Measurements from ENCODE around the gene GSTM1.

The GSTM1 gene

GRCh38 chr1:109712321-109712864 lies 24.8 kb downstream of the GSTM1 start:
- H3K4me1 ChIP-seq (ENCODE audit: control insufficient read depth, insufficient read depth, low read length), result no peaks in the 10 kb centered on the region
- H3K36me3 ChIP-seq (ENCODE audit: control insufficient read depth, insufficient read depth, low read length), result no peaks in the 10 kb centered on the region
- H3K9me3 ChIP-seq (ENCODE audit: control insufficient read depth, low read length), result no peaks in the 10 kb centered on the region
- no peaks in the 10 kb centered on the region for H3K27me3 ChIP-seq (ENCODE audit: control insufficient read depth, insufficient read depth, low read length)
- H3K9ac ChIP-seq (ENCODE audit: low read length), result no peak overlapping the region
- no peak overlapping the region for H3K4me3 ChIP-seq (ENCODE audit: low read length)

DNA sequence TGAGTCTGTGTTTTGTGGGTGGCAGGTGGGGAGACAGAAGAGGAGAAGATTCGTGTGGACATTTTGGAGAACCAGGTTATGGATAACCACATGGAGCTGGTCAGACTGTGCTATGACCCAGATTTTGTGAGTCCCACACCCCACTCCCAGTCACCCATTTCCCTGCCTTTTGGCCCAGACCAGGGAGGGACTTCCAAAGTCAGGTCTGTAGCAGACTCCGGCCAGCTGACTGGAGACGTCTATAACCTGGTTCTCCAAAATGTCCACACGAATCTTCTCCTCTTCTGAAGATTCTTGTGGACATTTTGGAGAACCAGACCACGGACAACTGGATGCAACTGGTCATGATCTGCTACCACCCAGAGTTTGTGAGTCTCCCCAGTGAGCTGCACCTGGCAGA lies 26.0 kb downstream of the GSTM1 start:
- H3K4me1 ChIP-seq (ENCODE audit: control insufficient read depth, insufficient read depth, low read length), result no peaks in the 10 kb centered on the region
- no peaks in the 10 kb centered on the region for H3K27me3 ChIP-seq (ENCODE audit: control insufficient read depth, insufficient read depth, low read length)
- no peaks in the 10 kb centered on the region for H3K36me3 ChIP-seq (ENCODE audit: control insufficient read depth, insufficient read depth, low read length)
- H3K4me3 ChIP-seq (ENCODE audit: low read length), result no peak overlapping the region
- H3K9ac ChIP-seq (ENCODE audit: low read length), result no peak overlapping the region
- H3K9me3 ChIP-seq (ENCODE audit: control insufficient read depth, low read length), result no peaks in the 10 kb centered on the region

DNA sequence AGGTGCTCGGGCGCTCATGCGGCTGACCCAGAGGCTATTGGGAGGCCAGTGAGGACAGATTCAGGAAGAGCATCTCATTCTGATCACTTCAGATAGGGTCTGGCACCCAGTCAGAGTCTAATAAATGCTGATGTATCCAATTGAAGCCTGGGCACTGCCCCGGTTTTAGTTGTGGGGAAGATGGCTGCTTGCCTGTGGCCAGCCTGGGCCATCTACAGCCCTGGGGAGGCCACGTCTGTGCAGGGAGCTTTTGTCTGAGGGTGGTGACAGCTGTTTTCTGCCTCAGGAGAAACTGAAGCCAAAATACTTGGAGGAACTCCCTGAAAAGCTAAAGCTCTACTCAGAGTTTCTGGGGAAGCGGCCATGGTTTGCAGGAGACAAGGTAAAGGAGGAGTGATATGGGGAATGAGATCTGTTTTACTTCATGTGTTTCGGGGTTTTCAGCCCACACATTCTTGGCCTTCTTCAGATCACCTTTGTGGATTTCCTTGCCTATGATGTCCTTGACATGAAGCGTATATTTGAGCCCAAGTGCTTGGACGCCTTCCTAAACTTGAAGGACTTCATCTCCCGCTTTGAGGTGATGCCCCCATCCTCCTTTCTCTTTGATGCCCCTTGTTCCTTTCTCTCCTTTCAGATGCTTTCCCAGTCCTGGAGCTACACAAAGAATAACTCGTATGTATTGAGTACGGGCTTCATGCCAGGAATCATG lies 27.2 kb downstream of the GSTM1 start:
- Histone ChIP-seq H3K4me1 (ENCODE audit: control insufficient read depth, insufficient read depth, low read length) (no peaks in the 10 kb centered on the region), H3K4me3 (ENCODE audit: low read length) (no peak overlapping the region), H3K36me3 (ENCODE audit: control insufficient read depth, insufficient read depth, low read length) (no peaks in the 10 kb centered on the region), H3K9ac (ENCODE audit: low read length) (no peak overlapping the region), H3K27me3 (ENCODE audit: control insufficient read depth, insufficient read depth, low read length) (no peaks in the 10 kb centered on the region), H3K9me3 (ENCODE audit: control insufficient read depth, low read length) (no peaks in the 10 kb centered on the region)

GRCh38 chr1:109716121-109716520 lies 28.5 kb downstream of the GSTM1 start:
- Histone ChIP-seq H3K9me3 (ENCODE audit: control insufficient read depth, low read length) (no peaks in the 10 kb centered on the region), H3K9ac (ENCODE audit: low read length) (no peak overlapping the region), H3K36me3 (ENCODE audit: control insufficient read depth, insufficient read depth, low read length) (no peaks in the 10 kb centered on the region), H3K4me1 (ENCODE audit: control insufficient read depth, insufficient read depth, low read length) (no peaks in the 10 kb centered on the region), H3K27me3 (ENCODE audit: control insufficient read depth, insufficient read depth, low read length) (no peaks in the 10 kb centered on the region), H3K4me3 (ENCODE audit: low read length) (no peak overlapping the region)

GRCh38 chr1:109716570-109717090 lies 29.0 kb downstream of the GSTM1 start:
- Histone ChIP-seq H3K4me1 (ENCODE audit: control insufficient read depth, insufficient read depth, low read length) (no peaks in the 10 kb centered on the region), H3K36me3 (ENCODE audit: control insufficient read depth, insufficient read depth, low read length) (no peaks in the 10 kb centered on the region), H3K9me3 (ENCODE audit: control insufficient read depth, low read length) (no peaks in the 10 kb centered on the region), H3K9ac (ENCODE audit: low read length) (no peak overlapping the region), H3K4me3 (ENCODE audit: low read length) (no peak overlapping the region), H3K27me3 (ENCODE audit: control insufficient read depth, insufficient read depth, low read length) (no peaks in the 10 kb centered on the region)

DNA sequence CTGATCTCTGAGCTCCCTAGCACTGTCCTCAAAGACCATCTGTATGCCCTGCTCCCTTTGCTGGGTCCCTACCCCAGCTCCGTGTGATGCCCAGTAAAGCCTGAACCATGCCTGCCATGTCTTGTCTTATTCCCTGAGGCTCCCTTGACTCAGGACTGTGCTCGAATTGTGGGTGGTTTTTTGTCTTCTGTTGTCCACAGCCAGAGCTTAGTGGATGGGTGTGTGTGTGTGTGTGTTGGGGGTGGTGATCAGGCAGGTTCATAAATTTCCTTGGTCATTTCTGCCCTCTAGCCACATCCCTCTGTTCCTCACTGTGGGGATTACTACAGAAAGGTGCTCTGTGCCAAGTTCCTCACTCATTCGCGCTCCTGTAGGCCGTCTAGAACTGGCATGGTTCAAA lies 30.1 kb downstream of the GSTM1 start:
- no peak overlapping the region for H3K4me3 ChIP-seq (ENCODE audit: low read length)
- no peaks in the 10 kb centered on the region for H3K4me1 ChIP-seq (ENCODE audit: control insufficient read depth, insufficient read depth, low read length)
- no peak overlapping the region for H3K9ac ChIP-seq (ENCODE audit: low read length)

GRCh38 chr1:109718495-109718894 lies 30.9 kb downstream of the GSTM1 start:
- H3K27me3 ChIP-seq (ENCODE audit: control insufficient read depth, insufficient read depth, low read length), result no peaks in the 10 kb centered on the region
- no peaks in the 10 kb centered on the region for H3K9me3 ChIP-seq (ENCODE audit: control insufficient read depth, low read length)
- no peak overlapping the region for H3K9ac ChIP-seq (ENCODE audit: low read length)
- no peak overlapping the region for H3K4me3 ChIP-seq (ENCODE audit: low read length)
- H3K36me3 ChIP-seq (ENCODE audit: control insufficient read depth, insufficient read depth, low read length), result no peaks in the 10 kb centered on the region
- no peaks in the 10 kb centered on the region for H3K4me1 ChIP-seq (ENCODE audit: control insufficient read depth, insufficient read depth, low read length)

More for the DNA sequence above, 30.1 kb downstream of the GSTM1 start:
- Histone ChIP-seq H3K36me3 (ENCODE audit: control insufficient read depth, insufficient read depth, low read length) (no peaks in the 10 kb centered on the region), H3K9me3 (ENCODE audit: control insufficient read depth, low read length) (no peaks in the 10 kb centered on the region), H3K27me3 (ENCODE audit: control insufficient read depth, insufficient read depth, low read length) (no peaks in the 10 kb centered on the region)

DNA sequence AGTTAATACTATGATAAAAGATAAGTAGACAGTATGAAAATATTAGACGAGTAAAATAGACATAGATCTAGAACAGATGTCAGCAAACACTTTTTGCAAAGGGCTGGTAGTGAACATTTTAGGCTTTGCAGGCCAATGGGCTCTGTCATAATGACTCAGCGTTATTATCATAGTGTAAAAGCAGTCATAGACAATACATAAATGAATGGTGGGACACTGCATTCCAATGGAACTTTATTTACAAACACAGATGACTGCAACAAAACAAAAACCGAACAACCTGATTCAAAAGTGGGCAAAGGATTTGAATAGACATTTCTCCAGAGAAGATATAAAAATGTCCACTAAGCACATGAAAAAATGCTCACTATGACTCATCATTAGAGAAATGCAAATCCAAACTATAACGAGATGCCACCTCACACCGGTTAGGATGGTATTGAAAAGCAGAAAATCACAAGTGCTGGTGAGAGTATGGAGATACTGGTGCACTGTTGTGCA lies 31.8 kb downstream of the GSTM1 start:
- H3K4me3 ChIP-seq (ENCODE audit: low read length), result no peak overlapping the region
- no peaks in the 10 kb centered on the region for H3K27me3 ChIP-seq (ENCODE audit: control insufficient read depth, insufficient read depth, low read length)
- no peak overlapping the region for H3K9ac ChIP-seq (ENCODE audit: low read length)
- H3K4me1 ChIP-seq (ENCODE audit: control insufficient read depth, insufficient read depth, low read length), result peaks cover 5% of the 10 kb centered on the region
- H3K36me3 ChIP-seq (ENCODE audit: control insufficient read depth, insufficient read depth, low read length), result no peaks in the 10 kb centered on the region
- H3K9me3 ChIP-seq (ENCODE audit: control insufficient read depth, low read length), result no peaks in the 10 kb centered on the region

GRCh38 chr1:109721042-109721441 lies 33.4 kb downstream of the GSTM1 start:
- no peaks in the 10 kb centered on the region for H3K36me3 ChIP-seq (ENCODE audit: control insufficient read depth, insufficient read depth, low read length)
- no peak overlapping the region for H3K9ac ChIP-seq (ENCODE audit: low read length)
- peaks cover 5% of the 10 kb centered on the region for H3K4me1 ChIP-seq (ENCODE audit: control insufficient read depth, insufficient read depth, low read length)
- no peaks in the 10 kb centered on the region for H3K27me3 ChIP-seq (ENCODE audit: control insufficient read depth, insufficient read depth, low read length)
- no peak overlapping the region for H3K4me3 ChIP-seq (ENCODE audit: low read length)
- no peaks in the 10 kb centered on the region for H3K9me3 ChIP-seq (ENCODE audit: control insufficient read depth, low read length)

DNA sequence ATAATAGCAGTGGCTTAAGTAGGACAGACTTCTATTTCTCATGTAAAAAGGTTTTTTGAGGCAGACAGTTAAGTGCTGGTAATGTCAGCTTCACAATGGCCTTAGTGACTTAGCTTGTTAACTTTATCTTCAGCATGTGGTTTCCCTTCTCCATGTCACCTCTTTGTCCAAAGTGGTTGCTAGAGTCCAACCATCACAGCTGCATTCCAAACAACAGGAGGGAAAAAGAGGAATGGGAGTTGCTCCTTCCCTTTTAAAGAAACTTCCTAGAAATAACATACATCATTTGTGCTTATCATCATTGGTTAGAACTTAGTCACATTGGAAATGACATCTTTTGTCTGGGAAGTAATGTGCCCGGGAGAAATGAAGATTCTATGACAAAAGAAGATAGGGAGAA lies 34.4 kb downstream of the GSTM1 start:
- peaks cover 5% of the 10 kb centered on the region for H3K4me1 ChIP-seq (ENCODE audit: control insufficient read depth, insufficient read depth, low read length)
- no peak overlapping the region for H3K4me3 ChIP-seq (ENCODE audit: low read length)
- no peaks in the 10 kb centered on the region for H3K27me3 ChIP-seq (ENCODE audit: control insufficient read depth, insufficient read depth, low read length)
- H3K36me3 ChIP-seq (ENCODE audit: control insufficient read depth, insufficient read depth, low read length), result no peaks in the 10 kb centered on the region
- H3K9ac ChIP-seq (ENCODE audit: low read length), result no peak overlapping the region
- H3K9me3 ChIP-seq (ENCODE audit: control insufficient read depth, low read length), result no peaks in the 10 kb centered on the region

GRCh38 chr1:109722908-109723691 lies 35.5 kb downstream of the GSTM1 start:
- H3K27me3 ChIP-seq (ENCODE audit: control insufficient read depth, insufficient read depth, low read length), result no peaks in the 10 kb centered on the region
- H3K4me3 ChIP-seq (ENCODE audit: low read length), result no peak overlapping the region
- H3K9me3 ChIP-seq (ENCODE audit: control insufficient read depth, low read length), result no peaks in the 10 kb centered on the region
- peaks cover 5% of the 10 kb centered on the region for H3K4me1 ChIP-seq (ENCODE audit: control insufficient read depth, insufficient read depth, low read length)
- no peaks in the 10 kb centered on the region for H3K36me3 ChIP-seq (ENCODE audit: control insufficient read depth, insufficient read depth, low read length)
- H3K9ac ChIP-seq (ENCODE audit: low read length), result no peak overlapping the region

DNA sequence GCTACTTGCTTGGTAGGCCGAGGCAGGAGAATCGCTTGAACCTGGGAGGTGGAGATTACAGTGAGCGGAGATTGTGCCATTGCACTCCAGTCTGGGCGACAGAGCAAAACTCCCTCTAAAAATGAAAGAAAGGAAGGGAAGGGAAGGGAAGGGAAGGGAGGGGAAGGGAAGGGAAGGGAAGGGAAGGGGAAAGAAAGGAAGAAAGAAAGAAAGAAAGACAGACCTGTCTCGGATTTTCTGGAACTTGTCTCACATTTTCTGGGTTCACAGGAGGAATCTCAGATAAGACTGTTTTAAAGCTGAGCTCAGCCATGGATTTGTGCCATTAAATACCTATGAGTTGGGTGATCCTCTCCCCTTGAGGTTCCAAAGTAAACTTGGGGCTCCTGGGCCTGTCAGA lies 37.3 kb downstream of the GSTM1 start:
- H3K4me3 ChIP-seq (ENCODE audit: low read length), result no peak overlapping the region
- no peak overlapping the region for H3K9ac ChIP-seq (ENCODE audit: low read length)
- H3K4me1 ChIP-seq (ENCODE audit: control insufficient read depth, insufficient read depth, low read length), result peaks cover 5% of the 10 kb centered on the region
- H3K36me3 ChIP-seq (ENCODE audit: control insufficient read depth, insufficient read depth, low read length), result no peaks in the 10 kb centered on the region
- H3K27me3 ChIP-seq (ENCODE audit: control insufficient read depth, insufficient read depth, low read length), result no peaks in the 10 kb centered on the region
- H3K9me3 ChIP-seq (ENCODE audit: control insufficient read depth, low read length), result no peaks in the 10 kb centered on the region

Data from mucosa of stomach (tissue), 1 donor.